Neuronal stem cell (in vitro differentiated cells): Measurements from ENCODE around the gene MED7.
A peak's percentile ranks its signal among the peaks of the same experiment; 100 is the strongest.

Experiments used
- DNase-seq: peaks from one replicate; pipeline ENCODE4 v3.0.0-alpha.2; 2013; ENCODE audit warnings: low spot score
- H2AFZ ChIP-seq: one replicate; pipeline ENCODE4 v1.6.1; 2013; ENCODE audit warnings: mild to moderate bottlenecking, low read length, inconsistent platforms
- H2AK5ac ChIP-seq: 2 replicates; pipeline ENCODE4 v1.6.1; 2013; ENCODE audit warnings: low read depth, mild to moderate bottlenecking, inconsistent platforms, low read length, moderate library complexity, mixed read lengths
- H2BK120ac ChIP-seq: 2 replicates; pipeline ENCODE4 v1.6.1; 2013; ENCODE audit warnings: low read depth, mild to moderate bottlenecking, inconsistent platforms, low read length, moderate library complexity, mixed read lengths
- H2BK12ac ChIP-seq: one replicate; pipeline ENCODE4 v1.6.1; 2013; ENCODE audit warnings: low read length, inconsistent platforms
- H2BK15ac ChIP-seq: 2 replicates; pipeline ENCODE4 v1.6.1; 2013; ENCODE audit warnings: mild to moderate bottlenecking, low read length, inconsistent platforms, mixed read lengths
- H2BK5ac ChIP-seq: one replicate; pipeline ENCODE4 v1.6.1; 2013; ENCODE audit warnings: inconsistent platforms, mild to moderate bottlenecking, low read length, moderate library complexity
- H3K14ac ChIP-seq: one replicate; pipeline ENCODE4 v1.6.1; 2013; ENCODE audit warnings: low read length, inconsistent platforms
- H3K18ac ChIP-seq: 2 replicates; pipeline ENCODE4 v1.6.1; 2013; ENCODE audit warnings: low read length, inconsistent platforms
- H3K23ac ChIP-seq: 2 replicates; pipeline ENCODE4 v1.6.1; 2013; ENCODE audit warnings: low read depth, mild to moderate bottlenecking, mixed read lengths, low read length, inconsistent platforms; ENCODE audit not compliant: poor library complexity
- H3K27ac ChIP-seq: replicated peaks from 3 replicates; pipeline ENCODE4 v1.5.1; 2013; ENCODE audit warnings: low read length, inconsistent platforms
- H3K27me3 ChIP-seq, 3 experiments: 2 replicates each; pipeline ENCODE4 v1.6.1; 2013; ENCODE audit warnings: low read length in 3 of 3, mild to moderate bottlenecking in 2 of 3, inconsistent platforms in 1 of 3, low read depth in 1 of 3, mixed read lengths in 1 of 3, moderate library complexity in 1 of 3; ENCODE audit not compliant: control insufficient read depth in 3 of 3, insufficient read depth in 3 of 3
- H3K36me3 ChIP-seq, 2 donors: replicated peaks in 1 of 2; 2 replicates each; pipeline ENCODE4 v1.6.1; 2013; ENCODE audit warnings: low read length in 2 of 2; ENCODE audit not compliant: control insufficient read depth in 2 of 2, insufficient read depth in 2 of 2
- H3K4ac ChIP-seq: 2 replicates; pipeline ENCODE4 v1.6.1; 2013; ENCODE audit warnings: inconsistent platforms, mild to moderate bottlenecking, low read length, moderate library complexity
- H3K4me1 ChIP-seq, 2 donors: 1 replicate in 1 of 2; 2 replicates in 1 of 2; pipeline ENCODE4 v1.6.1; 2013; ENCODE audit warnings: low read length in 2 of 2, low read depth in 1 of 2; ENCODE audit not compliant: control insufficient read depth in 2 of 2, insufficient read depth in 1 of 2
- H3K4me2 ChIP-seq: one replicate; pipeline ENCODE4 v1.6.1; 2013; ENCODE audit warnings: mild to moderate bottlenecking, low read length, inconsistent platforms; ENCODE audit not compliant: insufficient read depth, poor library complexity, severe bottlenecking
- H3K4me3 ChIP-seq, 2 donors: 2 replicates each; pipeline ENCODE4 v1.5.1; 2013; ENCODE audit warnings: low read length in 2 of 2, mild to moderate bottlenecking in 2 of 2, inconsistent platforms in 1 of 2, moderate library complexity in 1 of 2
- H3K79me1 ChIP-seq: one replicate; pipeline ENCODE4 v1.6.1; 2013; ENCODE audit warnings: low read depth, mild to moderate bottlenecking, inconsistent platforms, low read length, moderate library complexity
- H3K9ac ChIP-seq: one replicate; pipeline ENCODE4 v1.6.1; 2013; ENCODE audit warnings: mild to moderate bottlenecking, low read depth, low read length, inconsistent platforms; ENCODE audit not compliant: poor library complexity
- H3K9me3 ChIP-seq, 2 donors: replicated peaks in 1 of 2; 2 replicates each; pipeline versions ENCODE3 to v1.6.1; 2013; ENCODE audit warnings: low read length in 2 of 2, mild to moderate bottlenecking in 2 of 2, inconsistent platforms in 1 of 2, low read depth in 1 of 2, mixed read lengths in 1 of 2, moderate library complexity in 1 of 2; ENCODE audit not compliant: control insufficient read depth in 2 of 2, insufficient read depth in 1 of 2
- H4K8ac ChIP-seq: one replicate; pipeline ENCODE4 v1.6.1; 2013; ENCODE audit warnings: low read depth, mild to moderate bottlenecking, inconsistent platforms, low read length, moderate library complexity
- H4K91ac ChIP-seq: one replicate; pipeline ENCODE4 v1.6.1; 2013; ENCODE audit warnings: low read length, low read depth, mild to moderate bottlenecking, inconsistent platforms; ENCODE audit not compliant: poor library complexity
- WGBS, 2 donors: extraction: QIAGEN DNeasy Blood & Tissue Kit; methylation state at CpG; one replicate each; pipeline ENCODE4 v1.1.7; 2013; ENCODE audit warnings: missing lambda C conversion rate in 2 of 2, mixed read lengths in 1 of 2; ENCODE audit not compliant: insufficient read length in 2 of 2, insufficient replicate concordance in 1 of 2; ENCODE audit errors: extremely low coverage in 2 of 2; 5-methylcytosine and 5-hydroxymethylcytosine counted together

Gene MED7

GRCh38 chr5:157113002-157113401, 29.7 kb downstream of the MED7 start:
- H2BK12ac ChIP-seq: no peak overlapping the region
- WGBS, 2 donors: no CpG with 5 or more reads among the region's 5 CpGs
- no peak overlapping the region for H3K14ac ChIP-seq
- H3K79me1 ChIP-seq: no peaks in the 10 kb centered on the region
- no peaks in the 10 kb centered on the region for H3K27me3 ChIP-seq
- no peak overlapping the region for H2AK5ac ChIP-seq
- no peak overlapping the region for H3K9ac ChIP-seq
- H3K4me1 ChIP-seq: no peaks in the 10 kb centered on the region
- no peak overlapping the region for H3K18ac ChIP-seq
- H2AFZ ChIP-seq: no peak overlapping the region
- H3K4ac ChIP-seq: no peak overlapping the region
- no peaks in the 10 kb centered on the region for H3K9me3 ChIP-seq
- no peak overlapping the region for H3K4me3 ChIP-seq
- no peak overlapping the region for H2BK5ac ChIP-seq
- H2BK120ac ChIP-seq: no peak overlapping the region
- no peak overlapping the region for H3K27ac ChIP-seq
- no peak overlapping the region for H2BK15ac ChIP-seq
- no peak overlapping the region for H3K23ac ChIP-seq
- no peaks in the 10 kb centered on the region for H3K36me3 ChIP-seq
- DNase-seq: no peak
- H4K8ac ChIP-seq: no peak overlapping the region
- H3K4me2 ChIP-seq: no peak overlapping the region
- H4K91ac ChIP-seq: no peak overlapping the region

GRCh38 chr5:157109744-157110143, 32.9 kb downstream of the MED7 start:
- Histone ChIP-seq H2BK12ac (no peak overlapping the region), H2AFZ (no peak overlapping the region), H3K9ac (no peak overlapping the region), H2BK15ac (no peak overlapping the region), H3K36me3 (no peaks in the 10 kb centered on the region), H2BK120ac (no peak overlapping the region), H2AK5ac (no peak overlapping the region), H3K14ac (no peak overlapping the region), H4K91ac (no peak overlapping the region), H3K4me1 (peaks cover 0 to 4% of the 10 kb centered on the region in 2 donors), H3K9me3 (no peaks in the 10 kb centered on the region), H4K8ac (no peak overlapping the region), H3K4me2 (no peak overlapping the region), H3K23ac (no peak overlapping the region), H3K4me3 (no peak overlapping the region), H3K27ac (no peak overlapping the region), H3K27me3 (no peaks in the 10 kb centered on the region), H3K18ac (no peak overlapping the region), H3K79me1 (no peaks in the 10 kb centered on the region), H2BK5ac (no peak overlapping the region), H3K4ac (no peak overlapping the region)
- no CpG with 5 or more reads among the region's 1 CpG for WGBS, 2 donors
- no peak for DNase-seq

GRCh38 chr5:157108976-157109375, 33.7 kb downstream of the MED7 start, which contains the start of gene HAVCR2:
Gene HAVCR2, minus strand, starts transcription at chr5:157109044. Its CDS starts 61 bp downstream, at chr5:157108983.
- Histone ChIP-seq H3K79me1 (no peaks in the 10 kb centered on the region), H2AK5ac (no peak within 1 kb of the TSS), H3K4me1 (peaks cover 0 to 4% of the 10 kb centered on the region in 2 donors), H4K8ac (no peak within 1 kb of the TSS), H3K4ac (no peak within 1 kb of the TSS), H3K9me3 (no peaks in the 10 kb centered on the region), H2BK12ac (no peak within 1 kb of the TSS), H3K27me3 (no peaks in the 10 kb centered on the region), H4K91ac (no peak within 1 kb of the TSS), H3K9ac (no peak within 1 kb of the TSS), H3K4me2 (no peak within 1 kb of the TSS), H2BK5ac (no peak within 1 kb of the TSS), H2AFZ (no peak within 1 kb of the TSS), H2BK15ac (no peak within 1 kb of the TSS), H3K36me3 (no peaks in the 10 kb centered on the region), H3K23ac (no peak within 1 kb of the TSS), H3K18ac (peak within 1 kb of the TSS; percentile 31), H2BK120ac (no peak within 1 kb of the TSS), H3K27ac (no peak within 1 kb of the TSS), H3K4me3 (no peak within 1 kb of the TSS), H3K14ac (peak within 1 kb of the TSS; percentile 38)
- no CpG with 5 or more reads among the region's 4 CpGs for WGBS, 2 donors
- no peak for DNase-seq

- H3K27ac ChIP-seq: no peak overlapping the region
- H2BK5ac ChIP-seq: no peak overlapping the region
- peaks cover 0 to 4% of the 10 kb centered on the region in 2 donors for H3K4me1 ChIP-seq
- WGBS, 2 donors: no CpG with 5 or more reads among the region's 3 CpGs
- no peak overlapping the region for H4K8ac ChIP-seq
- no peaks in the 10 kb centered on the region for H3K79me1 ChIP-seq
- H3K4me2 ChIP-seq: no peak overlapping the region
- H3K4ac ChIP-seq: no peak overlapping the region
- no peak overlapping the region for H2BK120ac ChIP-seq
- H3K4me3 ChIP-seq: no peak overlapping the region
- no peaks in the 10 kb centered on the region for H3K27me3 ChIP-seq
- H3K18ac ChIP-seq: no peak overlapping the region
- H3K9ac ChIP-seq: no peak overlapping the region
- H3K9me3 ChIP-seq: no peaks in the 10 kb centered on the region
- H3K36me3 ChIP-seq: no peaks in the 10 kb centered on the region
- no peak for DNase-seq
- H2BK12ac ChIP-seq: no peak overlapping the region
- H2AFZ ChIP-seq: no peak overlapping the region
- no peak overlapping the region for H3K14ac ChIP-seq
- H2BK15ac ChIP-seq: no peak overlapping the region
- no peak overlapping the region for H4K91ac ChIP-seq
- H3K23ac ChIP-seq: no peak overlapping the region
- no peak overlapping the region for H2AK5ac ChIP-seq
Measured at GRCh38 chr5:157107508-157107907, 35.2 kb downstream of the MED7 start.
